Gastrocnemius medialis (tissue), 4 donors: ENCODE results near the gene PITPNM2. TPM values are rescaled to one million over a fixed set of nuclear protein-coding genes. Genes with fewer than 3 reads are reported as not detected.

Source experiments
- ATAC-seq, 2 donors: fragments of 150-250 bp; one replicate each; pipeline ENCODE4 v1.9.1; 2016
- DNase-seq, 2 donors: peaks; one replicate each; pipeline ENCODE4 v3.0.0-alpha.2; 2019
- H3K27ac ChIP-seq, 4 donors: fragments of 200-600 bp; sonication (generic); 1 replicate in 1 of 4; 2 replicates in 3 of 4; pipeline ENCODE4 v1.5.1; 2016 to 2018; ENCODE audit warnings: mild to moderate bottlenecking in 2 of 4, moderate library complexity in 1 of 4
- H3K27me3 ChIP-seq, 3 donors: fragments of 200-600 bp; sonication (generic) in 2 of 3; 1 replicate in 1 of 3; 2 replicates in 2 of 3; pipeline versions ENCODE4 v1.5.1 to v1.6.0; 2016 to 2019; ENCODE audit warnings: mild to moderate bottlenecking in 1 of 3, moderate library complexity in 1 of 3
- H3K36me3 ChIP-seq, 2 donors: fragments of 200-600 bp; sonication (generic) in 1 of 2; one replicate each; pipeline ENCODE4 v1.5.1; 2017 to 2018
- H3K4me1 ChIP-seq, 2 donors: fragments of 200-600 bp; sonication (generic) in 1 of 2; one replicate each; pipeline ENCODE4 v1.5.1; 2016 to 2017; ENCODE audit warnings: mild to moderate bottlenecking in 2 of 2
- H3K4me3 ChIP-seq, 4 donors: fragments of 200-600 bp; sonication (generic) in 3 of 4; 1 replicate in 1 of 4; 2 replicates in 3 of 4; pipeline ENCODE4 v1.5.1; 2016 to 2019; ENCODE audit warnings: mild to moderate bottlenecking in 2 of 4
- H3K9me3 ChIP-seq, 3 donors: fragments of 200-600 bp; sonication (generic) in 2 of 3; 1 replicate in 1 of 3; 2 replicates in 2 of 3; pipeline ENCODE4 v1.5.1; 2016 to 2019
- CTCF ChIP-seq, 5 experiments: fragments of 450-650 bp in 3 of 5; fragments of 200-600 bp in 2 of 5; sonication (generic) in 2 of 5; IDR thresholded peaks in 4 of 5; conservative IDR thresholded peaks in 1 of 5; 1 replicate in 4 of 5; 2 replicates in 1 of 5; pipeline ENCODE4 v1.5.1; 2016 to 2019; ENCODE audit warnings: antibody characterized with exemption in 5 of 5, mild to moderate bottlenecking in 3 of 5, moderate library complexity in 3 of 5
- POLR2A ChIP-seq, 2 donors: fragments of 450-650 bp; IDR thresholded peaks; one replicate each; pipeline ENCODE4 v1.6.1; 2017; ENCODE audit warnings: antibody characterized with exemption in 2 of 2, mild to moderate bottlenecking in 2 of 2, moderate library complexity in 2 of 2
- in situ Hi-C, 4 donors: fragments of 200-750 bp; cut with MboI; loops; one replicate each; pipeline versions ENCODE4 v1.15.0 to v1.8.0; 2017; ENCODE audit warnings: low sequenced_read_pairs in 4 of 4
- intact Hi-C: fragments of 100-400 bp; cut with DNase I; formaldehyde crosslinking; loops from one replicate; pipeline ENCODE4 v1.15.1; 2023; ENCODE audit warnings: low total_unique reads
- total RNA-seq, 4 donors: library from RNA; depleted of rRNA; stranded (reverse); fragments of >200 nt; gene quantifications; one replicate each; pipeline versions ENCODE4 v1.1.0 to v1.2.3, GENCODE V29; 2016

PITPNM2 gene
- total RNA-seq, 4 donors from 2014 or later = 2.1 to 3.8 (median 3.3) TPM

GRCh38 chr12:123149088-123149487 is 1.8 kb downstream of the PITPNM2 start:
- Histone ChIP-seq H3K9me3 (no peaks in the 10 kb centered on the region), H3K4me1 (peaks cover 18 to 25% of the 10 kb centered on the region in 2 donors), H3K36me3 (no peaks in the 10 kb centered on the region), H3K27ac (peak overlapping the region; percentile 44 to 79 (median 70)), H3K4me3 (peak overlapping the region in 1 of 4 donors; percentile 63), H3K27me3 (no peaks in the 10 kb centered on the region)
- peak in 1 of 2 donors; percentile 22 for ATAC-seq
- in situ Hi-C loops (loop anchor here in 3 of 4 donors (5.0 to 10.0 kb wide), 2 partner anchors 102 to 104 kb away; no protein-coding TSS in a partner anchor), intact Hi-C loops (no loop called here)
- TF ChIP-seq CTCF (IDR thresholded peaks at IDR 0.05 in 4 of 5, conservative IDR thresholded peaks at IDR 0.05 in 1 of 5) (peak in 1 of 5 experiments; percentile 19), POLR2A (IDR thresholded peaks at IDR 0.05) (no peak)
- no peak for DNase-seq

- H3K27ac ChIP-seq = peak overlapping the region in 1 of 4 donors; percentile 68
- in situ Hi-C loops (loop anchor here in 3 of 4 donors (5.0 to 10.0 kb wide), 2 partner anchors 101 to 104 kb away; no protein-coding TSS in a partner anchor), intact Hi-C loops (no loop called here)
- H3K9me3 ChIP-seq = no peaks in the 10 kb centered on the region
- no peaks in the 10 kb centered on the region for H3K27me3 ChIP-seq
- H3K4me3 ChIP-seq = no peak overlapping the region
- DNase-seq (no peak), ATAC-seq (no peak)
- TF ChIP-seq CTCF (IDR thresholded peaks at IDR 0.05 in 4 of 5, conservative IDR thresholded peaks at IDR 0.05 in 1 of 5) (no peak), POLR2A (IDR thresholded peaks at IDR 0.05) (no peak)
- no peaks in the 10 kb centered on the region for H3K36me3 ChIP-seq
- H3K4me1 ChIP-seq = peaks cover 18 to 25% of the 10 kb centered on the region in 2 donors
These were observed 2.2 kb downstream of the PITPNM2 start for GRCh38 chr12:123148655-123149054.

DNA sequence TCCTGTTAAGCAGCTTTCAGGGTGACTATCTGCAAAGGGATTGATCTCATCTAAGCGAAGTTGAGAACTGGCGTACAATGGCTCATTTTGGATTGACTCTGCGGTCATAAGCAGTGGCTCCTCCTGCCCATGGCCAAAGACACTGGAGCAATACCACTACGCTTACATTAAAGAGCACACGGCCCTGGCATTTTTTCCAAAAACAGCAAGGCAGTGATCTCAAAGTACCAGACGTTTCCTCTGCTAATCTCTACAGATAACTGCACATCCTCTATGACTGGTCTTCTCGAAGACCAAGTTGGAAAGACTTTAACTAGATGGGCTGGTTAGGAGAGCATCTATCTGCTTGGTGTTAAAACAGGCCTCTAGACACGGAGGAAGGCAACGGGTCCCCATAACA is 2.7 kb downstream of the PITPNM2 start:
- intact Hi-C loops = no loop called here
- H3K4me1 ChIP-seq = peaks cover 18 to 27% of the 10 kb centered on the region in 2 donors
- in situ Hi-C loops = loop anchor here in 3 of 4 donors (5.0 to 10.0 kb wide), 2 partner anchors 101 to 103 kb away; no protein-coding TSS in a partner anchor

GRCh38 chr12:123145211-123145610 is 5.7 kb downstream of the PITPNM2 start:
- intact Hi-C loops = no loop called here
- ATAC-seq = no peak

More for the DNA sequence above, 2.7 kb downstream of the PITPNM2 start:
- DNase-seq = no peak
- Histone ChIP-seq H3K9me3 (no peaks in the 10 kb centered on the region), H3K4me3 (no peak overlapping the region), H3K27ac (no peak overlapping the region), H3K36me3 (no peaks in the 10 kb centered on the region), H3K27me3 (no peaks in the 10 kb centered on the region)
- no peak for TF ChIP-seq CTCF (IDR thresholded peaks at IDR 0.05 in 4 of 5, conservative IDR thresholded peaks at IDR 0.05 in 1 of 5)
- TF ChIP-seq POLR2A (IDR thresholded peaks at IDR 0.05) = no peak
- ATAC-seq = no peak

More at GRCh38 chr12:123145211-123145610, 5.7 kb downstream of the PITPNM2 start:
- Histone ChIP-seq H3K9me3 (no peaks in the 10 kb centered on the region), H3K4me1 (peaks cover 35 to 37% of the 10 kb centered on the region in 2 donors), H3K27me3 (no peaks in the 10 kb centered on the region), H3K4me3 (no peak overlapping the region), H3K36me3 (no peaks in the 10 kb centered on the region), H3K27ac (no peak overlapping the region)
- in situ Hi-C loops = loop anchor here in 3 of 4 donors (5.0 to 10.0 kb wide), 2 partner anchors 98 to 100 kb away; no protein-coding TSS in a partner anchor
- DNase-seq = no peak
- TF ChIP-seq CTCF (IDR thresholded peaks at IDR 0.05 in 4 of 5, conservative IDR thresholded peaks at IDR 0.05 in 1 of 5) (no peak), POLR2A (IDR thresholded peaks at IDR 0.05) (no peak)
